GM12878 (cell line): ENCODE data around the gene KDM5C. TPM values are rescaled to one million over a fixed set of nuclear protein-coding genes. Genes with fewer than 3 reads are reported as not detected.

Experiments
- BCL11A ChIP-seq: IDR thresholded peaks from 2 replicates; pipeline ENCODE4 v1.6.1; 2011; ENCODE audit warnings: low read depth, low read length
- CEBPB ChIP-seq, 2 experiments: fragments of 150-350 bp in 1 of 2; IDR thresholded peaks; 2 replicates each; pipeline ENCODE4 v1.6.1; 2012 to 2014; ENCODE audit warnings: low read depth in 2 of 2, low read length in 2 of 2, borderline replicate concordance in 1 of 2, inconsistent platforms in 1 of 2
- EGR1 ChIP-seq, 2 experiments: IDR thresholded peaks; 1 replicate in 1 of 2; 2 replicates in 1 of 2; pipeline ENCODE4 v1.6.1; 2011 to 2012; ENCODE audit warnings: low read depth in 2 of 2, low read length in 2 of 2, borderline replicate concordance in 1 of 2, mild to moderate bottlenecking in 1 of 2, moderate library complexity in 1 of 2
- FOS ChIP-seq: IDR thresholded peaks from 3 replicates; pipeline ENCODE4 v1.6.1; 2011; ENCODE audit warnings: borderline replicate concordance; ENCODE audit not compliant: insufficient read length; ENCODE audit errors: extremely low read depth
- KLF5 ChIP-seq: fragments of 450-650 bp; IDR thresholded peaks from 2 replicates; pipeline ENCODE4 v1.6.1; 2014; ENCODE audit warnings: mild to moderate bottlenecking; ENCODE audit not compliant: partially characterized antibody
- MTA2 ChIP-seq: fragments of 450-650 bp; IDR thresholded peaks from 2 replicates; pipeline ENCODE4 v1.6.1; 2016; ENCODE audit warnings: low read depth, mild to moderate bottlenecking, moderate library complexity
- PML ChIP-seq: IDR thresholded peaks from 2 replicates; pipeline ENCODE4 v1.6.1; 2012; ENCODE audit warnings: low read length, inconsistent platforms
- RELA ChIP-seq: fragments of 450-650 bp; IDR thresholded peaks from 2 replicates; pipeline ENCODE4 v1.8.0; 2014; ENCODE audit warnings: borderline replicate concordance; ENCODE audit not compliant: partially characterized antibody
- RUNX3 ChIP-seq: IDR thresholded peaks from 2 replicates; pipeline ENCODE4 v1.6.1; 2012; ENCODE audit warnings: low read length, inconsistent platforms
- SIX5 ChIP-seq: IDR thresholded peaks from 2 replicates; pipeline ENCODE4 v1.6.1; 2011; ENCODE audit warnings: mild to moderate bottlenecking, low read depth, low read length, moderate library complexity; ENCODE audit not compliant: severe bottlenecking
- SMAD1 ChIP-seq: fragments of 450-650 bp; IDR thresholded peaks from 2 replicates; pipeline ENCODE4 v1.6.1; 2018; ENCODE audit warnings: mild to moderate bottlenecking, low read depth; ENCODE audit not compliant: partially characterized antibody
- SRF ChIP-seq, 2 experiments: IDR thresholded peaks; 2 replicates each; pipeline ENCODE4 v1.6.1; 2011; ENCODE audit warnings: low read depth in 2 of 2, low read length in 2 of 2, mild to moderate bottlenecking in 1 of 2, moderate library complexity in 1 of 2
- polyA plus RNA-seq, 11 experiments: library from polyadenylated mRNA; depleted of rRNA in 4 of 11; unstranded in 6 of 11; stranded (reverse) in 5 of 11; fragments of >200 nt; fragmentation: Nextera tagmentation in 4 of 11; fragmentation: Illumina TruSeq in 1 of 11; extraction: Ambion mirVana in 4 of 11; extraction: Trizol in 1 of 11; gene quantifications; 1 replicate in 1 of 11; 2 replicates in 10 of 11; pipeline versions ENCODE4 v1.2.1 to v1.2.3, GENCODE V29; 2011 to 2016; ENCODE audit warnings: inconsistent platforms in 2 of 11, missing spikeins in 2 of 11, low read depth in 1 of 11
- total RNA-seq, 4 experiments: library from RNA; depleted of rRNA in 3 of 4; stranded (reverse); fragments of >200 nt in 3 of 4; fragmentation: Illumina TruSeq in 1 of 4; extraction: Trizol in 1 of 4; gene quantifications; 2 replicates each; pipeline versions ENCODE4 v1.2.1 to v1.2.3, GENCODE V29; 2013 to 2021
- TF ChIP-seq, protein P1 (sequence below): fragments of 450-650 bp; formaldehyde crosslinking; IDR thresholded peaks from 2 replicates; pipeline ENCODE4 v1.4.0; 2022; ENCODE audit warnings: mild to moderate bottlenecking, moderate library complexity
- TF ChIP-seq, protein P2 (sequence below): fragments of 450-650 bp; IDR thresholded peaks from 2 replicates; pipeline ENCODE4 v1.6.1; 2016; ENCODE audit warnings: mild to moderate bottlenecking, moderate library complexity, borderline replicate concordance
- TF ChIP-seq, protein P3 (sequence below): fragments of 150-350 bp; IDR thresholded peaks from 2 replicates; pipeline ENCODE4 v1.6.1; 2016; ENCODE audit warnings: low read depth, low read length
- TF ChIP-seq, protein P4 (sequence below): IDR thresholded peaks from 2 replicates; pipeline ENCODE4 v1.6.1; 2011; ENCODE audit warnings: borderline replicate concordance, low read depth, mild to moderate bottlenecking, moderate library complexity, mixed read lengths, low read length; ENCODE audit not compliant: insufficient read depth; ENCODE audit errors: extremely low read length

The KDM5C gene
- total and polyA plus RNA-seq, 10 of the 15 experiments (the other 5 are each of a cell fraction or from before 2014, with no cell fraction given), result 1.5 to 110 (median 53.0) TPM

DNA sequence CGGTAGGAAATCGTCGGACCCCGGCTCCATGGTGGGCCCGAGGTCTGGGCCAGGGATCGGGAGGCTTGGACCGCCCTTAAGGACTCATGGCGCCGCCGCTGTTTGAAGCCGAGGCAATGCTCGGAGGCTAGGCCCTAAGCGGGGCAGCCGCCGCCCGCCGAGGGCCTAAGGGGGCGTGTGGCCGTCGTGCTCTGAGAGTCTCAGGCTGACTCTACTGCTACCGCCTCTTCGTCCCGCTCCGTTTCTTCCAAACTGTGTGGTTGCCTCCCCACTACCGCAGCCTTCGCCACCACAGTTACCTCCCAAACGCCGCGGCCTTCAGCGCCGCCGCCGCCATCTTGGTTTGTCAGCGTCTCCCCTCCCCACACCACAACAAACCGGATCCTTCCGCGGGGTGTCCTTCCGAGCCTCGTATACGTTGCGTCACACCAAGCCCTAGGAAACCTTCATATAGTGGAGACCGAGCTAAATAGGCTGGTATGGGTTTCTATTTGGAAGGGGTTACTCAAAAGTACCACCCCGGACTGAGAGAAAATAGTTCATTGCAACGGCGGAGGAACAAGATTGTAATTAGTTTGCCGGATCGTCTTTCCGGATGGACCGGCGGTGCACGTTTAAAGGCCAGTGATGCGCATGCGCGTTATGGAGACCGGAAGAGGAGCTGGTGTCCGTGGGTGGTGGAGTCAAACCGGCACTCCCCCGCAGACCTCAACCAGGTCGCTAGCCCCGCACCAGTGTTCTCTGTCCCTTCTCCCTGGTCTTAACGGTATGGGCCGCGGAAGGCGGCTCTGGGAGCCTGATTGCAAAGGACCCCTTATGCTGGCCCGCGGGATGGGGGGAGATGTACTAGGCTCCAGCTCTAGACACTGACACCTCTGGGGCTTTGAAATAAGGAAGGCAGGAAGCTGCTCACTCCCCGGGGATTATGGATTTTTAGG is at the start of gene KDM5C (continued):
- TF ChIP-seq SMAD1 (peak; percentile 47), RELA (peak; percentile 53), PML (peak; percentile 91), BCL11A (0 out of 2 replicates have a peak, but pooled peaks have one; percentile 24), MTA2 (peak; percentile 76; the same call in 1 of the 2 replicates), EGR1 (IDR thresholded peaks at IDR 0.05; ENCODE audit: borderline replicate concordance in 1 of 2, low read depth in 2 of 2, low read length in 2 of 2) (peak; percentile 60 to 96), FOS (no peak), RUNX3 (peak; percentile 94), SIX5 (no peak), CEBPB (IDR thresholded peaks at IDR 0.05; ENCODE audit: borderline replicate concordance in 1 of 2, low read depth in 2 of 2, low read length in 2 of 2) (no peak), SRF (IDR thresholded peaks at IDR 0.05; ENCODE audit: low read depth in 2 of 2, low read length in 2 of 2) (no peak), KLF5 (peak; percentile 87)
- TF ChIP-seq, protein P1, sequence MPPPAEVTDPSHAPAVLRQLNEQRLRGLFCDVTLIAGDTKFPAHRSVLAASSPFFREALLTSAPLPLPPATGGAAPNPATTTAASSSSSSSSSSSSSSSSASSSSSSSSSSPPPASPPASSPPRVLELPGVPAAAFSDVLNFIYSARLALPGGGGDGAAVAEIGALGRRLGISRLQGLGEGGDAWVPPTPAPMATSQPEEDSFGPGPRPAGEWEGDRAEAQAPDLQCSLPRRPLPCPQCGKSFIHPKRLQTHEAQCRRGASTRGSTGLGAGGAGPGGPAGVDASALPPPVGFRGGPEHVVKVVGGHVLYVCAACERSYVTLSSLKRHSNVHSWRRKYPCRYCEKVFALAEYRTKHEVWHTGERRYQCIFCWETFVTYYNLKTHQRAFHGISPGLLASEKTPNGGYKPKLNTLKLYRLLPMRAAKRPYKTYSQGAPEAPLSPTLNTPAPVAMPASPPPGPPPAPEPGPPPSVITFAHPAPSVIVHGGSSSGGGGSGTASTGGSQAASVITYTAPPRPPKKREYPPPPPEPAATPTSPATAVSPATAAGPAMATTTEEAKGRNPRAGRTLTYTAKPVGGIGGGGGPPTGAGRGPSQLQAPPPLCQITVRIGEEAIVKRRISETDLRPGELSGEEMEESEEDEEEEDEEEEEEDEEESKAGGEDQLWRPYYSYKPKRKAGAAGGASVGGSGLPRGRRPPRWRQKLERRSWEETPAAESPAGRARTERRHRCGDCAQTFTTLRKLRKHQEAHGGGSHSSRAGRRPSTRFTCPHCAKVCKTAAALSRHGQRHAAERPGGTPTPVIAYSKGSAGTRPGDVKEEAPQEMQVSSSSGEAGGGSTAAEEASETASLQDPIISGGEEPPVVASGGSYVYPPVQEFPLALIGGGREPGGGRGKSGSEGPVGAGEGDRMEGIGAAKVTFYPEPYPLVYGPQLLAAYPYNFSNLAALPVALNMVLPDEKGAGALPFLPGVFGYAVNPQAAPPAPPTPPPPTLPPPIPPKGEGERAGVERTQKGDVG (CRISPR knock-in tag), result no peak
- TF ChIP-seq, protein P2, sequence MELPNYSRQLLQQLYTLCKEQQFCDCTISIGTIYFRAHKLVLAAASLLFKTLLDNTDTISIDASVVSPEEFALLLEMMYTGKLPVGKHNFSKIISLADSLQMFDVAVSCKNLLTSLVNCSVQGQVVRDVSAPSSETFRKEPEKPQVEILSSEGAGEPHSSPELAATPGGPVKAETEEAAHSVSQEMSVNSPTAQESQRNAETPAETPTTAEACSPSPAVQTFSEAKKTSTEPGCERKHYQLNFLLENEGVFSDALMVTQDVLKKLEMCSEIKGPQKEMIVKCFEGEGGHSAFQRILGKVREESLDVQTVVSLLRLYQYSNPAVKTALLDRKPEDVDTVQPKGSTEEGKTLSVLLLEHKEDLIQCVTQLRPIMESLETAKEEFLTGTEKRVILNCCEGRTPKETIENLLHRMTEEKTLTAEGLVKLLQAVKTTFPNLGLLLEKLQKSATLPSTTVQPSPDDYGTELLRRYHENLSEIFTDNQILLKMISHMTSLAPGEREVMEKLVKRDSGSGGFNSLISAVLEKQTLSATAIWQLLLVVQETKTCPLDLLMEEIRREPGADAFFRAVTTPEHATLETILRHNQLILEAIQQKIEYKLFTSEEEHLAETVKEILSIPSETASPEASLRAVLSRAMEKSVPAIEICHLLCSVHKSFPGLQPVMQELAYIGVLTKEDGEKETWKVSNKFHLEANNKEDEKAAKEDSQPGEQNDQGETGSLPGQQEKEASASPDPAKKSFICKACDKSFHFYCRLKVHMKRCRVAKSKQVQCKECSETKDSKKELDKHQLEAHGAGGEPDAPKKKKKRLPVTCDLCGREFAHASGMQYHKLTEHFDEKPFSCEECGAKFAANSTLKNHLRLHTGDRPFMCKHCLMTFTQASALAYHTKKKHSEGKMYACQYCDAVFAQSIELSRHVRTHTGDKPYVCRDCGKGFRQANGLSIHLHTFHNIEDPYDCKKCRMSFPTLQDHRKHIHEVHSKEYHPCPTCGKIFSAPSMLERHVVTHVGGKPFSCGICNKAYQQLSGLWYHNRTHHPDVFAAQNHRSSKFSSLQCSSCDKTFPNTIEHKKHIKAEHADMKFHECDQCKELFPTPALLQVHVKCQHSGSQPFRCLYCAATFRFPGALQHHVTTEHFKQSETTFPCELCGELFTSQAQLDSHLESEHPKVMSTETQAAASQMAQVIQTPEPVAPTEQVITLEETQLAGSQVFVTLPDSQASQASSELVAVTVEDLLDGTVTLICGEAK, result peak; percentile 84
- TF ChIP-seq, protein P3, sequence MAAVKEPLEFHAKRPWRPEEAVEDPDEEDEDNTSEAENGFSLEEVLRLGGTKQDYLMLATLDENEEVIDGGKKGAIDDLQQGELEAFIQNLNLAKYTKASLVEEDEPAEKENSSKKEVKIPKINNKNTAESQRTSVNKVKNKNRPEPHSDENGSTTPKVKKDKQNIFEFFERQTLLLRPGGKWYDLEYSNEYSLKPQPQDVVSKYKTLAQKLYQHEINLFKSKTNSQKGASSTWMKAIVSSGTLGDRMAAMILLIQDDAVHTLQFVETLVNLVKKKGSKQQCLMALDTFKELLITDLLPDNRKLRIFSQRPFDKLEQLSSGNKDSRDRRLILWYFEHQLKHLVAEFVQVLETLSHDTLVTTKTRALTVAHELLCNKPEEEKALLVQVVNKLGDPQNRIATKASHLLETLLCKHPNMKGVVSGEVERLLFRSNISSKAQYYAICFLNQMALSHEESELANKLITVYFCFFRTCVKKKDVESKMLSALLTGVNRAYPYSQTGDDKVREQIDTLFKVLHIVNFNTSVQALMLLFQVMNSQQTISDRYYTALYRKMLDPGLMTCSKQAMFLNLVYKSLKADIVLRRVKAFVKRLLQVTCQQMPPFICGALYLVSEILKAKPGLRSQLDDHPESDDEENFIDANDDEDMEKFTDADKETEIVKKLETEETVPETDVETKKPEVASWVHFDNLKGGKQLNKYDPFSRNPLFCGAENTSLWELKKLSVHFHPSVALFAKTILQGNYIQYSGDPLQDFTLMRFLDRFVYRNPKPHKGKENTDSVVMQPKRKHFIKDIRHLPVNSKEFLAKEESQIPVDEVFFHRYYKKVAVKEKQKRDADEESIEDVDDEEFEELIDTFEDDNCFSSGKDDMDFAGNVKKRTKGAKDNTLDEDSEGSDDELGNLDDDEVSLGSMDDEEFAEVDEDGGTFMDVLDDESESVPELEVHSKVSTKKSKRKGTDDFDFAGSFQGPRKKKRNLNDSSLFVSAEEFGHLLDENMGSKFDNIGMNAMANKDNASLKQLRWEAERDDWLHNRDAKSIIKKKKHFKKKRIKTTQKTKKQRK, result no peak
- TF ChIP-seq, protein P4, sequence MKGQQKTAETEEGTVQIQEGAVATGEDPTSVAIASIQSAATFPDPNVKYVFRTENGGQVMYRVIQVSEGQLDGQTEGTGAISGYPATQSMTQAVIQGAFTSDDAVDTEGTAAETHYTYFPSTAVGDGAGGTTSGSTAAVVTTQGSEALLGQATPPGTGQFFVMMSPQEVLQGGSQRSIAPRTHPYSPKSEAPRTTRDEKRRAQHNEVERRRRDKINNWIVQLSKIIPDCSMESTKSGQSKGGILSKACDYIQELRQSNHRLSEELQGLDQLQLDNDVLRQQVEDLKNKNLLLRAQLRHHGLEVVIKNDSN, result no peak
